ENCODE results near the gene BBS9.

- TF ChIP-seq POLR2AphosphoS5 (IDR thresholded peaks at IDR 0.05; ENCODE audit: borderline replicate concordance, low read depth, low read length): no peak
- no peak for TF ChIP-seq EZH2 (IDR thresholded peaks at IDR 0.05)
- TF ChIP-seq FOXP2 (optimal IDR thresholded peaks at IDR 0.05; ENCODE audit: control extremely low read depth, extremely low read length, insufficient read depth): no peak
These were observed 19.6 kb upstream of the BBS9 start for GRCh38 chr7:33109758-33110238.

Data from SK-N-MC (cell line).